ENCODE measurements around the gene SPDYE1. TPM values are rescaled to one million over a fixed set of nuclear protein-coding genes. Genes with fewer than 3 reads are reported as not detected.

The SPDYE1 gene
- polyA plus RNA-seq, 3 donors, result not detected

- Mint-ChIP-seq H3K4me1 (peaks cover 24% of the 10 kb centered on the region), H3K27ac (peak overlapping the region in 2 of 7 donors; percentile 70 to 94), H3K4me3 (no peak overlapping the region), H3K27me3 (ENCODE audit: low read depth in 3 of 3) (peaks cover 0 to 2% (median 0%) of the 10 kb centered on the region in 3 donors), H3K36me3 (peaks cover 75 to 91% of the 10 kb centered on the region in 2 donors), H3K9me3 (no peaks in the 10 kb centered on the region)
- H3K9me3 ChIP-seq (replicated peaks in 1 of 2; ENCODE audit: control insufficient read depth in 1 of 2, insufficient read depth in 1 of 2, low read length in 2 of 2), result no peaks in the 10 kb centered on the region
- no peak overlapping the region for H3K4me2 ChIP-seq (replicated peaks; ENCODE audit: extremely low read depth, low read length, poor library complexity, severe bottlenecking)
- peak overlapping the region in 1 of 2 donors; percentile 66 for H3K27ac ChIP-seq (ENCODE audit: low read depth in 1 of 2, low read length in 2 of 2)
- peaks cover 22 to 27% of the 10 kb centered on the region in 2 donors for H3K4me1 ChIP-seq (ENCODE audit: control insufficient read depth in 1 of 2, insufficient read depth in 2 of 2, low read length in 2 of 2)
- DNase-seq, result no peak
- 88% methylated on average over 4 of the region's 8 CpGs for WGBS (ENCODE audit: insufficient coverage)
- no peaks in the 10 kb centered on the region for H3K27me3 ChIP-seq (ENCODE audit: control insufficient read depth in 2 of 2, insufficient read depth in 2 of 2, low read length in 2 of 2)
- peaks cover 63 to 69% of the 10 kb centered on the region in 2 donors for H3K36me3 ChIP-seq (replicated peaks in 1 of 2; ENCODE audit: control insufficient read depth in 1 of 2, insufficient read depth in 2 of 2, low read length in 2 of 2)
- H4K20me1 ChIP-seq (ENCODE audit: insufficient read depth, low read length), result peaks cover 85% of the 10 kb centered on the region
- peaks cover 96% of the 10 kb centered on the region for H3K79me2 ChIP-seq (ENCODE audit: insufficient read depth, low read length)
- no peak for TF ChIP-seq CTCF (IDR thresholded peaks at IDR 0.05)
- intact Hi-C loops (cut with micrococcal nuclease), result no loop called here
- no peak overlapping the region for H3K9ac ChIP-seq (ENCODE audit: insufficient read depth, low read length, poor library complexity, severe bottlenecking)
- H2AFZ ChIP-seq (ENCODE audit: insufficient read depth, low read depth, low read length, poor library complexity, severe bottlenecking), result no peak overlapping the region
- H3K4me3 ChIP-seq (replicated peaks in 1 of 3; ENCODE audit: low read depth in 2 of 3, low read length in 3 of 3), result no peak overlapping the region
These were observed 53.3 kb downstream of the SPDYE1 start for GRCh38 chr7:44050915-44051560.

GRCh38 chr7:44051611-44052220 is 54.0 kb downstream of the SPDYE1 start:
- H3K4me3 ChIP-seq (replicated peaks in 1 of 3; ENCODE audit: low read depth in 2 of 3, low read length in 3 of 3), result no peak overlapping the region
- H4K20me1 ChIP-seq (ENCODE audit: insufficient read depth, low read length), result peaks cover 91% of the 10 kb centered on the region
- Mint-ChIP-seq H3K27me3 (ENCODE audit: low read depth in 3 of 3) (no peaks in the 10 kb centered on the region), H3K27ac (peak overlapping the region in 3 of 7 donors; percentile 23 to 94 (median 71)), H3K9me3 (no peaks in the 10 kb centered on the region), H3K4me3 (no peak overlapping the region), H3K4me1 (peaks cover 17% of the 10 kb centered on the region), H3K36me3 (peaks cover 77 to 93% of the 10 kb centered on the region in 2 donors)
- peaks cover 97% of the 10 kb centered on the region for H3K79me2 ChIP-seq (ENCODE audit: insufficient read depth, low read length)
- no peak for TF ChIP-seq CTCF (IDR thresholded peaks at IDR 0.05)
- H3K4me2 ChIP-seq (replicated peaks; ENCODE audit: extremely low read depth, low read length, poor library complexity, severe bottlenecking), result no peak overlapping the region
- H3K27me3 ChIP-seq (ENCODE audit: control insufficient read depth in 2 of 2, insufficient read depth in 2 of 2, low read length in 2 of 2), result no peaks in the 10 kb centered on the region
- intact Hi-C loops (cut with micrococcal nuclease), result no loop called here
- H3K9me3 ChIP-seq (replicated peaks in 1 of 2; ENCODE audit: control insufficient read depth in 1 of 2, insufficient read depth in 1 of 2, low read length in 2 of 2), result no peaks in the 10 kb centered on the region
- 98% methylated on average over 4 of the region's 5 CpGs for WGBS (ENCODE audit: insufficient coverage)
- peak overlapping the region in 1 of 2 donors; percentile 66 for H3K27ac ChIP-seq (ENCODE audit: low read depth in 1 of 2, low read length in 2 of 2)
- no peak for DNase-seq
- H3K4me1 ChIP-seq (ENCODE audit: control insufficient read depth in 1 of 2, insufficient read depth in 2 of 2, low read length in 2 of 2), result peaks cover 17 to 20% of the 10 kb centered on the region in 2 donors
- no peak overlapping the region for H2AFZ ChIP-seq (ENCODE audit: insufficient read depth, low read depth, low read length, poor library complexity, severe bottlenecking)
- peaks cover 70 to 76% of the 10 kb centered on the region in 2 donors for H3K36me3 ChIP-seq (replicated peaks in 1 of 2; ENCODE audit: control insufficient read depth in 1 of 2, insufficient read depth in 2 of 2, low read length in 2 of 2)
- no peak overlapping the region for H3K9ac ChIP-seq (ENCODE audit: insufficient read depth, low read length, poor library complexity, severe bottlenecking)
